Measurements from ENCODE around the gene MYL4.

DNA sequence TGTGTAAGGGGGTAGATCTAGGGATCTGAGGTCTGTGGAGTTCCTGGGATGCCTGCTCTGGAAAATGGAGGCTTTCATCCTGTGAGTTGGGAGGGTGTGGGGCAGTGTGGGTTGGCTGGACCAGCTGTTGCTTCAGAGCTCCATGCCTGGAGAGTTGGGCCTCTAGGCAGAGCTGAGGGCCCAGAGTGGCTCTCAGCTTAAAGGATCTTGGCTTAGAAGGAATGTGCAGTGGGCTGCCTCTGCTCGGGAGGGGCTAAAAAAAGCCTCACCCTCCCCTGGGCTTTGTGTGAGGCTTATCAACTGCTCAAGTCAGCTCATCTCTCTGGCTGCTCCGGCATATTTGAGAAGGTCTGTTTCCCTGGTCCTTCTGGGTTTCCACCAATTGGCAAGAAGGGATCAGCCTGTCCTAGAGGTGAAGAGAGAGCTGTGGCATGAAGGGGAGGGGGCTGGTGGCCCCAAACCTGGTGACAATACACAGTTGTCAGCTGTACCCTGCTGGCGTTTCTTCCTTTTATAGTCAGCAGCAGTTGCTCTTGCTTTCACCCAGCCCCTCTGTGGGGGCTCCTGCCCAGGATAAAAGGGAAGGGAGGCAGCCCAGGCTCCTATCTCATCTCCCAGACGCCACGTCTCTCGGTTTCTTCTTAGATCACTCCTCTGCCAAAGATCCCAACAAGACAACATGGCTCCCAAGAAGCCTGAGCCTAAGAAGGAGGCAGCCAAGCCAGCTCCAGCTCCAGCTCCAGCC, at the start of gene MYL4:
- TF ChIP-seq, protein P1, sequence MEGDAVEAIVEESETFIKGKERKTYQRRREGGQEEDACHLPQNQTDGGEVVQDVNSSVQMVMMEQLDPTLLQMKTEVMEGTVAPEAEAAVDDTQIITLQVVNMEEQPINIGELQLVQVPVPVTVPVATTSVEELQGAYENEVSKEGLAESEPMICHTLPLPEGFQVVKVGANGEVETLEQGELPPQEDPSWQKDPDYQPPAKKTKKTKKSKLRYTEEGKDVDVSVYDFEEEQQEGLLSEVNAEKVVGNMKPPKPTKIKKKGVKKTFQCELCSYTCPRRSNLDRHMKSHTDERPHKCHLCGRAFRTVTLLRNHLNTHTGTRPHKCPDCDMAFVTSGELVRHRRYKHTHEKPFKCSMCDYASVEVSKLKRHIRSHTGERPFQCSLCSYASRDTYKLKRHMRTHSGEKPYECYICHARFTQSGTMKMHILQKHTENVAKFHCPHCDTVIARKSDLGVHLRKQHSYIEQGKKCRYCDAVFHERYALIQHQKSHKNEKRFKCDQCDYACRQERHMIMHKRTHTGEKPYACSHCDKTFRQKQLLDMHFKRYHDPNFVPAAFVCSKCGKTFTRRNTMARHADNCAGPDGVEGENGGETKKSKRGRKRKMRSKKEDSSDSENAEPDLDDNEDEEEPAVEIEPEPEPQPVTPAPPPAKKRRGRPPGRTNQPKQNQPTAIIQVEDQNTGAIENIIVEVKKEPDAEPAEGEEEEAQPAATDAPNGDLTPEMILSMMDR (IDR thresholded peaks at IDR 0.05) = no peak
- no peak for TF ChIP-seq POLR2A (IDR thresholded peaks at IDR 0.05)
